ENCODE measurements around the gene TP53I13.

GRCh38 chr17:29544066-29544465 is 24.4 kb upstream of the TP53I13 start:
- TF ChIP-seq CTCF (conservative IDR thresholded peaks at IDR 0.05 in 1 of 2, IDR thresholded peaks at IDR 0.05 in 1 of 2; ENCODE audit: low read depth in 1 of 2, low read length in 2 of 2) (no peak), EZH2 (IDR thresholded peaks at IDR 0.05; ENCODE audit: low read length, missing control alignments) (no peak)

All from fibroblast of lung (primary cell).